ENCODE measurements around the gene SIM2.

SIM2 gene

DNA sequence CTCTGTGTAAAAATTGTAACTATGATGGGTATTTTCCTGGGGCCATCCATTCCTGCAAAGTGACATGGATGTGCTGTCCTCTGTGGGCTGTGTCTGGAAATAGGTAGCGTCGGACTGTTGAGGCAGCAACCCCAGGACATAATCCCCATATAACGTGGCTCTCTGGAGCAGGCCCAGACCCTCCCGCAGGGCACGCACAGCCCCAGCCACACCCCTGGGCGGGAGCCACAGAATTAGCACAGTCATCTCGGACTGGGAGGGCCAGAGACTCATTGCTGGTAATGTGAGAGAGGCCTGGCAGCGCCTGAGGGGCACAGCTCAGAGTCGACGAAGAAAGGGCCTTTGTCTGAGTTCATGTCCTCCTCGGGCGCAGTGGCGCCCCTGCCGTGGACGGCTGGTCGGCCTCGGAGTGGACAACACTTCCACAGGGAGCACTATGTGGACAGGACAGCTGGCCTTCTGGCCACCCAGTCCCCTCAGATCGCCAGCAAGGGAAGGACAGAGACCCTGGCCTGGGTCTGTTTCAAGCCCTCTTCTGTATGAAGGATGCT, 20.1 kb downstream of the SIM2 start:
- DNase-seq: no peak

DNA sequence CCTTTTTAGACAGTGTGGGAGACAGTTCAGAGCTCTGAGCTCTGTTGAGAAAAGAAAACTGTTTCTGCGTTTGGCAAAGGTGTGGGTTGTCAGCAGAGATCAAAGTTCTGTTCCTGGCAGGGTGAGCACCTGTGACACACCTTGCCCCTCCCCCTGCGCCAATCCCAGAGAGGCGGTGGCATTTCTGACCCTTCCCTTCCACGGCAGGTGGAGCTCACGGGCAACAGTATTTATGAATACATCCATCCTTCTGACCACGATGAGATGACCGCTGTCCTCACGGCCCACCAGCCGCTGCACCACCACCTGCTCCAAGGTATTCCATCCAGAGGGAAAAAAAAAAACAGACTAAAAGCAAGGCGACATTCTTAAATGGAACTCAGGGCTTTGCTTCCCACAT, 20.7 kb downstream of the SIM2 start:
- no peak for DNase-seq

DNA sequence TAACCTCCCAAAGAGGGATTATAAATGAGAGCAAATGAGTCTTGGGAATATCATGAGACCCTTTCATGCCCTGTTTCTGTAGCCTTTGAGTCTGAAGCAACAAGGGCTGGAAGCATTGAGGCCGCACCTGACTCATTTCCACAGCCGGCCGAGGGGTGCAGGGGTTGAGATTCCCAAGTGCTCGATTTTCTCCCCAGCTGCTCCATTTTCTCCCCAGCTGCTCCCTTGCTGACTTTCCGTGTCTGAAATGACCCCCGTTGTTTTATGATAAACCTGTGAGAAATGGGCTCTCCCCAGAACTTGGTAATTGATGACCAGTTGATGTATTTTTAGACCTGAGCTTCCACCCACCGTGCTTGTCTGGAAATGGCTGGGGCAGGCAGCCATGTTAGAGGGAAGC, 22.9 kb downstream of the SIM2 start:
- DNase-seq: no peak

DNA sequence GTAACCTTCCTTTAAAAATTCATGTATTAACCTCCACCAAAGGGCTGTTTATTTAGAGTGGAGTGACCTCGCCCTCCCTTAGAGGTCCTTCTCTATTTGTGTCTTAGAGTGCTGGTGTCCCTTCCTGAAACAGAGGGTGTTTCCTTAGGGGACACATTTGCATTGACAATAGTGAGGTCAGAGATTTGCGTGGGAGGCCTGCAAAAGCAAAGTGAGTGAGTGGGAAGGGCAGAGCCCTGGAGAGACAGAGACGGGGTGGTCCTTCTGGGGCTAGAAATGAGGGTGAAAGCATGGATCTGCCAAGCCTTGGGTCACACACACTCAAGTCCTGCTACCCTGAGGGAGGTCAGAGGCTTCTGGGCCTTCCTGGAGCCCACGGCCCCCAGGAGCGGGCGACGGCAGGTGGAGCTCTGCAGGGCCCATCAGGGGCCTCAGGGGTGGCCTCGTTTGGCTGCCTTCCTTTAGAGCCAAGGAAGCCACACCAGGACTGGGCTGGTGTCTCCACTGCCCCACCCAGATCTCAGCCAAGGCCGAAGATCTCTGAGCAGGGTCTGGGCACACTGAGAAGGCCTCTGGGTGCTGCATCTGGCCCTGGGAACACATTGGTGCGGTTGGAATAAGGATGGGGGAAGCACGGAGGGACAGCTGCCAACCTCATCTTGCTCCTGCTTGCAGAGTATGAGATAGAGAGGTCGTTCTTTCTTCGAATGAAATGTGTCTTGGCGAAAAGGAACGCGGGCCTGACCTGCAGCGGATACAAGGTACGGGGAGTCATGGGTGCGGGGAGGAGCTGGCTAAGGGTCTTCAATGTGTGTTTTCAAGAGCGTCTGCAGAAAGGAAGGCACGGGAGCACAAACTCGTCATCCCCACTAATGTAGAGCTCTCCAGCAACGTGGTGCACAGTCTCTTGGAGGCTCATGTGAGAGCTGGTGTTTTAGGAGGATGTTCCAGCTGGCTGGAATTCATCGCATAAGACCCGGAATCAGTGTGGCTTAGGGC, 23.8 kb downstream of the SIM2 start:
- DNase-seq: no peak

DNA sequence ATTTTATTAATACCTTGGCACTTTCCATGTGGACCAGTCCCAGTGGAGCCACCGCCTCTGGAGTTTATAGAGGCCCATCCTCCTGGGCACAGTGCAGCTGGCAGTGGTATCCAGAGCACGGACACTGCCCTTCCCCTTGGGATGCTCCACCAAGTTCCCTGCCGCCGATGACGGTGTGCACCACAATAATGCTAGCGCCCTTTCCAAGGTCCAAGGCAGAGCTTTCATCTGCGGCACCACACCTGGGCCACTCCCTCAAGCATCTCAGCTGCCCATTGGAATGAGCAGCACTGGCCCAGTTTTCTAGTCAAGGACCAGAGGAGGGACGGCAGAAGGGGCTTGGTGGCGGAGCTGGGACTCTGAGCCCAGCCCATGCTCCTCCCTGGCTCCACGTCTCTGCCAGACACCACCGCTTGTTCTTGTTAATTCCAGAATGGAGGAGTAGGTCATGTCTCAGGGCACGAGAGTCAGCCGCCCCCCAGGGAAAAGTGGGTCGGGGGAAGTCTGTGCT, 24.5 kb downstream of the SIM2 start:
- DNase-seq: no peak

DNA sequence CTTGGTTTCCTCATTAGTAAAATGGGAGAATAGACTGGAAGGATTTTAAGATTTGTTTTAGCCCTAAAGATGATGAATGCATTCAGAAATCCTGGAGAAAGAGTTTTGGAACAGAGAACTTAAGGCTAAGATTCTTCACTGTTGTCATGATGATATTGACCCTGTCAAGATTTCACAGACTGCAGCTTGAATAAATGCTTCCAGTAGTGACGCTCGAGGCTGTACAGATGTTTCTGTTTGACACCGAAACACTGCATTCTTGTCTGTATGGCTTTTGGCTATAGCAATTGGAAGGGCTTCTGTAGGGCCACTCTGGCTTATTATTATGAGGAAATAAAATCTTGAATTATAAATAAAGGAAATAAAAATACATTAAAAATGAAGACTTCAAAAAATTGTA, 25.7 kb downstream of the SIM2 start:
- no peak for DNase-seq

DNA sequence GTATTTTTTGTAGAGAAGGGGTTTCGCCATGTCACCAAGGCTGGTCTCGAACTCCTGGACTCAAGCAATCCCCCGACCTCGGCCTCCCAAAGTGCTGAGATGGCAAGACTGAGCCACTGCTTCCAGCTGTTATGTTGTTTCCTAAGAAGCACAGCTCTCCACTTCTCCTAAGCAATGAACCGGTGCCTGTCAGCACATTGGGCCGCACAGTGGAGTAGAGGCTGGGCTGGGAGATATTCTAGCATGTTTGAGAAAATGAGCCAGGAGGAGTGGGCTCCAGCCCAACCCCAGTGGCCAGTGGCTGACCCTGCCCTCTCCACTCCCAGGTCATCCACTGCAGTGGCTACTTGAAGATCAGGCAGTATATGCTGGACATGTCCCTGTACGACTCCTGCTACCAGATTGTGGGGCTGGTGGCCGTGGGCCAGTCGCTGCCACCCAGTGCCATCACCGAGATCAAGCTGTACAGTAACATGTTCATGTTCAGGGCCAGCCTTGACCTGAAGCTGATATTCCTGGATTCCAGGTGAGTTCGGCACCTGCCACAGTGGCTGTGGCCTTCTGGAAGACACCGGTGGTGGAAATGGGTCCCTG, 27.0 kb downstream of the SIM2 start:
- DNase-seq: no peak

DNA sequence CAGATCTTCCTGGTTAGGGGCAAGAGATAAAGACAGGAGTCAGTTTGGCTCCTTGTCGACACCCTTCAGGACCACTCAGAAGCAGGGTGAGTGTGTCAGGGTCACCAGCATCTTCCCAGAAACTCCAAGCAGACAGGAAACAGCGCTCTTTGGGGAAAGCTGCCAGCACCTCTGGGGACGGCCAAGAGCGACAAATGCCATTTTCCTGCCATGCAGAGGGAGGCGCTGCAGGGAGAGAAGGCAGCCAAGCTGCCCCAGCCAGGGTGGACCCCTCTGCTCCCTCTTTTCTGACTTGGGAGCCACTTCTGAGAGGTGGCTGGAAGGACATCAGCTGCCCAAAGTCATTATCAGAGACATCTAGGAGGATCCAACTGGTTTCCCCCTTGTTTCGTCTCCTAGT, 29.0 kb downstream of the SIM2 start:
- no peak for DNase-seq

DNA sequence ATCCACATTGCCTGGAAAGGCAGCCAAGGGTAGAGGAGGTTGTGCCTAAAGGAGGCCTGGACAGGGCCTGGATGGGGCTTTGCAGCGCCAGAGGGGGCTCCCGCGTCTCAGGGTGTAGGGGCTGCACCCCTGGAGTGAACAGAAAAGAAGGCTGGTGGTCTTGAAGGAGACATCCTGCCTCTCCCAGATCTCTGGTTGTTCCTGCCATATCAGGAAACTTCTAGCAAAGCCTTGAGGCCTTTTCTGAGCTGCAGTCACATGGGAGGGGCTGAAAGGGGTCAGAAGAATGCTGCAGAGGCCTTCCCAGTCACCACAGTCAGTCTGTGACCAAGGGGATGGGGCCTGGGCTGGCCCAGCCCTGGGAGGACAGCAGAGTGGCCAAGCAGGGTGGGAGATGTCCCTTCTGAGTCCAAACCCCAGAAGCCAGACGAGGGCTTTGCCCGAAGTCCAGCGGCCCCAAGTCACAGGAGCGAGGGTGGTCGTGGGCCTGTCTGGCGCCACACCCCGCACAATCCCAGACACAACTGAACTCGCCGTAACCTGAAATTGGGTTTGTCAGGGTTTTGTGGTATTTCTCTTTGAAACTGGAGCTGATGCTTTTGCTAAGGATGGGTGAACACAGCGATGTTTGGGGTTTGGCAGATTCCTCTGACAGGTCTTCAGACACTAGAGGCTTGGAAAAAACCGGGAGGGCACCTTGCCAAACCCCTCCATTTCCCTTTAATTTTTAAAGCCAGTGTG, 29.6 kb downstream of the SIM2 start:
- no peak for DNase-seq

DNA sequence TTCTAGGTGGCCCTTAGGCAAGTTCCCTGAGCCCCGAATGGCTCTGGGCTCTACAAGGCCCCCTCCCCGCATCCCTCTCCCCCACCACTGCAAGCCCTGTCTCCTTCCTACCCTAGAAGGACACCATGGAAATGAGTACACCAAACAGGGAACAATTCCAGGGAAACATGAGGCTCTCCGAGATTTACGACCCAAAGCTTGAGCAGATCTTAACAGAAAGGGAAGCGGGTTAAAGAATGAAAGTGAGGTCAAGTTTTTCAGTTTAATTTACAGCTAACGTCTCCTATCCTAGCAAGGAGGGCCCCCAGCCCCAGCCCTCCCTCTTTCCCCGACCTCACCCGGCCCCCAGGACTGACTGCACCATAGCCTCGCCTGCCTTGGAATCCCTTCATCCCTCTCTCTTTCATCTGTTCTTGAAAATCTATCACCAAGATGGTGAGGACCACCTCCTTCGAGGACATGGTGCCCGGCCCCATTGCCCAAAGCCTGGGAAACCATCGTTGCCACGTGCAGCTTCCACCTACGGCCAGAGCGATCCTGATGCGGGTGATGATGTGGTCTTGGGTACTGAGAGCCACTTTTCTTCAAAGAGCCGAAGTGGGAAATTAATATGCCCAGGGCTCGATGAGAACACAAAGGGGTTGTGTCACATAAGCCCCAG, 30.5 kb downstream of the SIM2 start:
- no peak for DNase-seq

DNA sequence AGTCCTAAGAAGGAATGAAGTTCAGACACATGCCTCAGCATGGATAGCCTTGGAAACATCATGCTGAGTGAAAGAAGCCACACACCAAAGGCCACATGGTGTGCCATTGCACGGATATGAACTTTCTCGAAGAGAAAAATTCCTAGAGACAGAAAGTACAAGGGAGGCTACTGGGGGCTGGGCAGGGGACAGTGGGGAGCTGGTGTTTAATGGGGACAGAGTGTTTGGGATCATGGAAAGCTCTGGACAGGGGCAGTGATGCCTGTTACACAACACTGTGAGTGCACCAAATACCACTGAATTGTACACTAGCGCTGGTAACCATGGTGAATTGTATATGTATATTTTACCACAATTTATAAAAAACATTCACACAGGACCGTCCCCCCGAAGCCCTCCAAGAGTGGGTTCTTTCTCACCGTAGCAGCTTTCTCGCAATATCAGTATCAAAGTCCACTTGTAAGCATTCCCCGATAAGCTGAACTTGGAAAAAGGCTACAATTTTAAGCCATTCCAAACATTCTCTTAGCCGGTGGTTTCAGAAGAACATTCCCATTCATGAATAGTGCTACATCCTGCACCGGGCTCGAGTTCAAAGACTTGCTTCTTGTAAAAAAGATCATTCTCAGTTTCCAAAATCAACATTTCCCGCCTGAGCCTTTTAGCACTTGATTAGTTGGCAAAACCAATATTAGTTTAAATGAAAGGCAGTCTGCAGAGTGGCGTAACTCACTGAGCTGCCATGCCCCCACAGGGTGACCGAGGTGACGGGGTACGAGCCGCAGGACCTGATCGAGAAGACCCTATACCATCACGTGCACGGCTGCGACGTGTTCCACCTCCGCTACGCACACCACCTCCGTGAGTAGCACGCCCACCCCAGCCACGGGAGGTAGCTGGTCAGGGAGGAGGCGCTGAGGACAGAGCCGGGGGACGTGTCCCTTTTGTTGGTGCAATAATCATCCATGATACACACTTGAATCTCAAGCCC, 31.7 kb downstream of the SIM2 start:
- DNase-seq: no peak

DNA sequence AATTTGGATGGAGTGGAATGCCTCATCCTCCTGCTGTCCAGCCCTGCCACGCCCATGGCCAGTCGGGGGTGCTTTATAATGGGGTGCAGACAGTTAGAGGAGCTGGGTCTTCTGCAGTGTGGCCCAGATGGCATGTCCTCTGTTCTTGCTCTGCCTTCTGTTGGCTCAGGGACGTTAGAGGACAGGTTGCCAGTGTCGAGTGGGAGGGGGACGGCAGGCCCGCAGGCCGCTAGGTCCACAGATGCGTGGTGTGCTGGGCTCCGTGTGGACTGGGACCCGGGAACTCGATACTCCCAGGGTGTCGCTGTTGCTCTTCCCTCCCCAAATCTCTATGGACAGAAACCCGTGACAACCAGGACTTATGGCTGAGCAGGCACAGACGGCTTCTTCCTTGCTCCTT, 33.3 kb downstream of the SIM2 start:
- no peak for DNase-seq

DNA sequence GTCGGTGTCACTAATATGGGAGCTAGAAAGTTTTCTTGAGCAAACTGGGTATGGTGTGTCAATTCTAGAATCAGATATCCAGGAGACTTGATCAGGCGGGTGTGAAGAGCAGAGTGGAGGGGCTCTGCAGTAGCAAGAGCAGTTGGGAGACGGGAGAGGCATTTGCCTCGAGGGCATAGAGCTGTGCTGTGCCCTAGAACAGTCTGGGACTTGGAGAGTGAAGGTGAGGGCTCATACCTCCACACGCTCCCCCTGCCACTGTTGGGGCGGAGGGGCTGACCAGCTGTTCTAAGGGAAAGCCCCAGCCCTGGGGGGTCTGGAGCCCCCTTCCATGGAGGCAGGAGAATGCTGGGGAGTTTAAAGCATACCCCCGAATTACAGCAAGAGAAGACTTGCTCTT, 33.8 kb downstream of the SIM2 start:
- no peak for DNase-seq

DNA sequence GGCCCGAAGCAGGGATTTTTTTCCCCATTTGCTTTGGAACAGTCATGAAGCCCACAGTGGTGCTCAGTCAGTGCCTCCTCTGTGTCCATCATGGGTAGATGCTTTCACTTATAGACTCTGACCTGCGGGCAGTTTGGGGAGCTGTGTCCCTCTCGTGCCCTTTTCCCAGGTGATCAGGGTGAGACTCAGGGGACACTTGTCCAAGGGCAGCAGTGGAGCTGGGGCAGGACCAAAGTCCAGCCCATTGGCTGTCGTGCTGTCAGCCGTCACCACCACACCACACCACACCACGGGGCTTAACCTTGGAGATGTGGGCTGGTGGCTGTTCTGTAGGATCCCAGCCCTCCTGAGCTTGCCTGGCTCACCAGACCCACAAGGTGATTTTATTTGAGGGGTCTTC, 34.9 kb downstream of the SIM2 start:
- no peak for DNase-seq

DNA sequence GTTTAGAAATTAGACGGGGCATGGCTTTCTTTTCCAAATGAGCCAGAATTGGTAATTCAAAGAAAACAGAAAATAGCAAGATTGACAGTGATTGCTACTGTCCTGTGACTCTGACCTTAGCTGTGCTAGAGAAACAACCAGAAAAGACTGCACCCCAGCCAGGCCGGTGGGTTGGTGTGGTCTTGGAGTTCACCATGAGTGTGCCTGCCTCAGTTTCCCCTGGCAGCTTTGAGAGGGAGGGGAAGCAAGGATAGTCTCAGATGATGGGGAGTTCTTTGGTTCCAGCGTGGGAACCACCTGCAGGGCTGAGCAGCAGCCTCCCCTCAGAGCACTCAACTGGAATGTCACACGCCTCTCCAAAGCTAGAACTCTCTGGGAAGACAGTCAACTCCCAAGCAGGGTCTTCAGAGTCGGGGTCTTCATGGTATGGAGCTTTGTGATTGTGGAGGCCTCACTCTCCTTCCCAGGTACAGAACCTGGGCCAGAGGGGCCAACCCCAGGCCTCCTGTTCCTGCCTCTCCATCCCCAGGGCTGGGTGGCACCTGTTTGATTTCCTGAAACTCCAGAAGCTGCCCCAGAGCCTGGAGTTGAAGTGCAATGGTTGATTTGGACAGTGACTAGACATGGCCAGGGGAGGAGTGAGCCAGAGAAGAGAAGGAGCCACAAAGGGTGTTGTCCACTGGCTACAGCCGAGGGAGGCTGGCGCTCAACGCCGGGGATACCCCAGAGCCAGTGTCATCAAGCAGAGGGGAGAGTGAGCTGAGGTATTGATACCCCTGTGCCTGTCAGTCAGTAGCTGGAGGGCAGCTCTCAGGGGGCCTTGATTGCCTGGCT, 35.7 kb downstream of the SIM2 start:
- DNase-seq: no peak

DNA sequence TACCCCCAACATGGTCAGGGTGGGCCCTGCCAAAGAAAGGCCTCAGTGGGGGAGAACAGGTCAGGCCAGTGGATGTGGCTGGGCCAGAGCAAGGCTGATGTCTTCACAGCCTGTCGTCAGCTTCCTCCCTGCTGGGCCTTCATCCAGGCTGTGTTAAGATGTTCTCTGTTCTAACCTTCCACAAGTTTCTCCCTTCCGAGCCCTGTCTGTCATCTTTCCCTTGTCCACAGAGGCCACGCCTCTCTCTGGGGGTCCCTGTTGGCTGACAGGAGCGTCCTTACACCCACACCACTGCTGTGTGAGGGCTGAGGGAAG, 36.2 kb downstream of the SIM2 start:
- DNase-seq: no peak

DNA sequence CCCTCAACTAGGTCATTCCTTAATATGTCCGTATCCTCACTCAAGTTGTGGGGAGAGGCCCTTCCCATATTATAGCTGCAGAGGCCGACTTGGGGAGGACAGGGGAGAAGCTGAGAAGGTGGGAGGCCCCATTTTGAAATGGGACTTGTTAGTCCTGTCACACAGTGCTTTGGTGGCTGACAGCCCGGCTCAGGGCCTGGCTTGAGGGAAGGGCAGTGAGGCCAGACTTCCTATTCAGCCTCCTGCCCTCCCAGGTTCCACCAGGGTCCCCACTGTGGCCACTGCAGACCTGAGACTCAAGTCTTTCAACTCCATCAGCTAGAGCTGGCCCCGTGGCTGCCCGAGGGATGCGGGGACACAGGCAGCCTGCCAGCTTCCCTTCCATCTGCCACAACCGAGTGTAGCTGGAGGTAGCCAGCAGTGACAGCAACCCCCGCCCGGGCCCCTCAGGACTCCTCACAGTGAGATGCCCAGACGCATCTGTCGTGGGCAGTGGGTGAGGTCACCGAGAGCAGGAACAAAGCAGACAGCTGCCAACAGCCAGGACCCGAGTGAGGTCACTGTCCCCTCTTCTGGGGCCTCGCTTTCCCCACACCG, 36.9 kb downstream of the SIM2 start:
- DNase-seq: no peak

DNA sequence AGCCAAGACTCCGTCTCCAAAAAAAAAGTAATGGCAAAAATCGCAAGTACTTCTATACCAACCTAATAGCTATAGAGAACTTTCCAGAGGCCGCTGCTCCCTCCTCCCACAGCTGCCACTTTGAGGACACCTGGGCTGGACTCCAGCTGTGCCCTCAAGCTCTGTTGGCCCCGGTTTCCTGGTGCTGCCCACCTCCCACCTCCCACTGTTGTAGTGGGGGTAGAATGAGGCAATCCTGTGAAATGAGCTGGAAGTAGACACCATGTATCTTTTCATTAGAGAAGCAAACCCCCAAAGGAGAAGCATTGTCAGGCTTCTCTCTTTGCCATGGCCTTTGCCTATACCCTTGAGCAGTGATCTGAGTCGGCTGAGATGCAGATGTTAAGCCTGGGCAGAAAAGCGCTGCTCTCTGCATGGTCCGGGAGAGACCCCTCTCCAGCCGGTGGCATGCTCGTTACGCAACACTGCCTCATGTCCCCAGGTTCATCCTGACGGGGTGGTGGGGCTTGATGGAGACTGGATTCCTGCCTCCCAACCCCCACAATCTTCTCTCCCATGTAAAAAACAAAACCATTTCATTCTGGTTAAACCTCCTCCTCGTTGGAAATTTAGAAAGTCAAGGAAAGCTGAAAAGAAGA, 39.7 kb downstream of the SIM2 start:
- no peak for DNase-seq

DNA sequence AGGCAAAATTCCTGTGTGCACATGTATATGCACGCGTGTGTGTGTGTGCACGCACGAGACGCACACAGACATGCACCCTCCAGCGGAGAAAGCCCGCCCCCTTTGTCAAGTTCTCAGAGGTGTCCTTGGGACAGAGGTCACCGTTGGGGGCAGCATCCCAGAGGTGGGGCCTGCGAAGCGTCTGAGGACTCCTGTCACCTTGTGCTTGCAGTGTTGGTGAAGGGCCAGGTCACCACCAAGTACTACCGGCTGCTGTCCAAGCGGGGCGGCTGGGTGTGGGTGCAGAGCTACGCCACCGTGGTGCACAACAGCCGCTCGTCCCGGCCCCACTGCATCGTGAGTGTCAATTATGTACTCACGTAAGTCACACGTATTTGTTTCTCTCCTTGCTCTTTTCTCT, 42.6 kb downstream of the SIM2 start:
- DNase-seq: no peak

DNA sequence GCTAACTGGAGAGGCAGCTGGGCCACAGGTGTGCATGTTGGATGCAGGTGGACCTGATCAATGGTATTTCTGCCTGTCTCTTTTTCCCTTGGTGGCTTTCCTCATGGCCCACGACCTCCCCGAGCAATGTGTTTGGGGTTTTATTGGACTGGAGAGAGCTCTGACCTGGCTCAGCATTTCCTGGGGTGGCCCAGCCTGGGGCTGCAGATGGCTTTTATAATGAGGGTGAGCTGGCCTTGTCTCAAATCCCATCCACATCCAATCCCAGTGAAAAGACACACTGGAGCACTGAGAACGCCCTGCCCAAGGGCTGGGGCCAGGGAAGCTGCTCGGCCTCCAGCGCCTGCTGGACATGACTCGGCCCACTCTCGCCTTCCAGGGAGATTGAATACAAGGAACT, 44.1 kb downstream of the SIM2 start:
- DNase-seq: no peak
